ENCODE data around the gene ISM1. TPM values are rescaled to one million over a fixed set of nuclear protein-coding genes. Genes with fewer than 3 reads are reported as not detected.

ISM1 gene
- total RNA-seq, 4 donors from 2014 or later = 2.3 to 17.5 (median 4.4) TPM

DNA sequence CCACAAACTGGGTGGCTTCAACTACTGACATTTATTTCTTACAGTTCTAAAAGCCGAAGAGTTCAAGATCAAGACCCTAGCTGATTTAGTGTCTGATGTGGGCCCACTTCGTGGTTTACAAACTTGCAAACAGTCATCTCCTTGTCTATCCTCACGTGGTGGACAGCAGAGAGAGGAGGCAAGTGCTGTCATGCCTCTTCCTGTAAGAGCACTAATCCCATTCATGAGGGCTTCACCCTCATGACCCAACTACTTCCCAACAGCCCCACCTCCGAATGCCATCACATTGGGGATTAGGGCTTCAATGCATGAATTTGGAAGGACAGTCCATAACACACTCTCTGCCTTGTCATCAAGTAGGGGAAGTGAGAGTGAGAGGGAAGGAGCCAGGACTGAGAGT is 15.6 kb upstream of the ISM1 start:
- intact Hi-C loops (cut with DNase I) = no loop called here
- no peaks in the 10 kb centered on the region for H3K27me3 ChIP-seq
- no peak overlapping the region for H3K4me3 ChIP-seq
- H3K9me3 ChIP-seq = no peaks in the 10 kb centered on the region
- DNase-seq = no peak
- no peak for TF ChIP-seq POLR2A (IDR thresholded peaks at IDR 0.05)
- TF ChIP-seq, protein P1, sequence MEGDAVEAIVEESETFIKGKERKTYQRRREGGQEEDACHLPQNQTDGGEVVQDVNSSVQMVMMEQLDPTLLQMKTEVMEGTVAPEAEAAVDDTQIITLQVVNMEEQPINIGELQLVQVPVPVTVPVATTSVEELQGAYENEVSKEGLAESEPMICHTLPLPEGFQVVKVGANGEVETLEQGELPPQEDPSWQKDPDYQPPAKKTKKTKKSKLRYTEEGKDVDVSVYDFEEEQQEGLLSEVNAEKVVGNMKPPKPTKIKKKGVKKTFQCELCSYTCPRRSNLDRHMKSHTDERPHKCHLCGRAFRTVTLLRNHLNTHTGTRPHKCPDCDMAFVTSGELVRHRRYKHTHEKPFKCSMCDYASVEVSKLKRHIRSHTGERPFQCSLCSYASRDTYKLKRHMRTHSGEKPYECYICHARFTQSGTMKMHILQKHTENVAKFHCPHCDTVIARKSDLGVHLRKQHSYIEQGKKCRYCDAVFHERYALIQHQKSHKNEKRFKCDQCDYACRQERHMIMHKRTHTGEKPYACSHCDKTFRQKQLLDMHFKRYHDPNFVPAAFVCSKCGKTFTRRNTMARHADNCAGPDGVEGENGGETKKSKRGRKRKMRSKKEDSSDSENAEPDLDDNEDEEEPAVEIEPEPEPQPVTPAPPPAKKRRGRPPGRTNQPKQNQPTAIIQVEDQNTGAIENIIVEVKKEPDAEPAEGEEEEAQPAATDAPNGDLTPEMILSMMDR (IDR thresholded peaks at IDR 0.05) = no peak
- H3K4me1 ChIP-seq = peaks cover 0 to 43% (median 5%) of the 10 kb centered on the region in 3 donors
- WGBS, 2 donors = 56 to 62% methylated on average over 4 of the region's 4 CpGs
- H3K27ac ChIP-seq = no peak overlapping the region
- H3K36me3 ChIP-seq = no peaks in the 10 kb centered on the region

DNA sequence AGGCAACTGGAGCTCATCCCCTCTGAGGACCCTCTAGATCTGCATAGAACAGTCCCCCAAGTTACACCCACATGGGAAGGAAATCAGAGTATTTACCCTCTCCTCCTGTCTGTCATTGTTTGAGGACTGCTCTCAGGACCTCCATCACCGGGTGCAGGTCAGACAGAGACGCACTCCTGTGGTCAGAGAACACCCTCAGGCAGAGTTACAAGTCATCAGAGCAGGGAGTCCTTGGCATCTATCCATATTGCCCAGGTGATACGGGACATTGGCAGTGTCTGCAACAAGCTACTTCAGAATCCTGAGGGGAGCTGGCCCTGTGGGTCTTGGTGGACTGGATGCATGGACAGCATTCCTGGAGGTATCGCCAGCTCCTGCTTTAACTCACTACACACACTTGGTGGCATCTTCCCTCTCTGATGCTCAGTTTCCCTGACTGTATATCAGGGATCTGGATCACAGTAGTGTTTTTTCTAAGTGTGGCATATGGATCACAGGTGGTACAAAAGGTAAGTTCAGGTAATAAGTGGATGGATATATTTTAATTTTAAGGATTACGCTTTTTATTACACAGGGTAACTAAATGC is 15.1 kb upstream of the ISM1 start:
- H3K36me3 ChIP-seq = no peaks in the 10 kb centered on the region

DNA sequence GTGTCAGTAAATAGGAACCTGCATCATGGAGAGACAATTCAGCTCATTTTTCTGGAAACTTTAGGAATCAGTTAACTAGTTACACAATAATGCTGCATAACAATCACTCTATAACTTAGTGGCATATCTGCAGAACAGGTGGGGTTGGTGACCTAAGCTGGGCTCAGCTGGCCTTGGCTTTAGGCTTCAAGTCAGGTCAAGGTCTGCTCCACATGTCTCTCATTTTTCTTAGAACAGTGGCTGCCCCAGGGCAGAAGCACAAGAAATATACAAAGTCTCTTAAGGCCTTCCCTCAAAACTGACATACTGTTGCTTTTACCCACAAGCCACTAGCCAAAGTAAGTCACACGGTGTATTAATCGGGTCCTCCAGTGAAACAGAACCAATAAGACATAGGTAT is 14.1 kb upstream of the ISM1 start:
- no peaks in the 10 kb centered on the region for H3K9me3 ChIP-seq
- no peak for DNase-seq
- H3K36me3 ChIP-seq = no peaks in the 10 kb centered on the region
- peaks cover 0 to 37% (median 5%) of the 10 kb centered on the region in 3 donors for H3K4me1 ChIP-seq
- H3K4me3 ChIP-seq = no peak overlapping the region
- no peak overlapping the region for H3K27ac ChIP-seq
- TF ChIP-seq, protein P1 (IDR thresholded peaks at IDR 0.05) = no peak
- TF ChIP-seq POLR2A (IDR thresholded peaks at IDR 0.05) = no peak
- intact Hi-C loops (cut with DNase I) = no loop called here
- WGBS, 2 donors = 94% methylated on average over 2 of the region's 2 CpGs; no CpG with 5 or more reads in 1 of the 2 donors
- no peaks in the 10 kb centered on the region for H3K27me3 ChIP-seq

More for the DNA sequence above, 15.1 kb upstream of the ISM1 start:
- H3K4me1 ChIP-seq = peaks cover 0 to 38% (median 5%) of the 10 kb centered on the region in 3 donors
- no peak for TF ChIP-seq POLR2A (IDR thresholded peaks at IDR 0.05)
- TF ChIP-seq, protein P1 (IDR thresholded peaks at IDR 0.05) = no peak
- no peak overlapping the region for H3K27ac ChIP-seq
- H3K9me3 ChIP-seq = no peaks in the 10 kb centered on the region
- DNase-seq = no peak
- H3K27me3 ChIP-seq = no peaks in the 10 kb centered on the region
- WGBS, 2 donors = 86 to 88% methylated on average over 4 to 5 of the region's 5 CpGs
- intact Hi-C loops (cut with DNase I) = no loop called here
- no peak overlapping the region for H3K4me3 ChIP-seq

DNA sequence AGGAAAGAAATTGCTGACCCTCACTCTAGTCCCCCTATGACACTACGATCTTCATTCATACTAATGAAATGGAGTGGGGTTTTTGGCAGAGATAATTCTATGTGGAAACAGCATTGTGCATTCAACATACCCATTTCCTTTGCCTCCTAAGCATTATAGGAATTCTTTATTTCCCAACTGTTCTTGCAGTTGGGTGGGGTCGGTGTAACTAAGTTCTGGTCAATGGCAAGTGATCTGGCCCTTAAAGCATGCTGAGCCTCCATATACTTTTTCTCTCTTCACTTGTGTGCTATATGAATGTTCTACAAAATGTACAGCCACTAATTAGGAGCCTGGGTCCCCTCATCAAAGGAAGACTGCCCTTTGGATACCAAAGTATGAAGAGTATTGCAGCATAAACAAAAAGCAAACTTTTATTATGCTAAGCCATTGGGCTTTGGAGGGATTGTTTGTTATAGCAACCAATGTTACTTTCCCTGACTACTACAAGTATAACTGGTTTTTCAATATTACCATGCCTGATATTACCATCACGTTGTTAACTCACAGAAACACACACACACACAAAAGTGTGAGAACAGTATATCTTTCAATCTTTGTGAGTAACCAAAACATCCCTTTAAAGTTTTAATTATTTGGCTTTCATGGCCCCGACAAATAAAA is 9.0 kb upstream of the ISM1 start:
- intact Hi-C loops (cut with DNase I) = no loop called here
- WGBS, 2 donors = 60 to 76% methylated on average over 4 of the region's 4 CpGs

DNA sequence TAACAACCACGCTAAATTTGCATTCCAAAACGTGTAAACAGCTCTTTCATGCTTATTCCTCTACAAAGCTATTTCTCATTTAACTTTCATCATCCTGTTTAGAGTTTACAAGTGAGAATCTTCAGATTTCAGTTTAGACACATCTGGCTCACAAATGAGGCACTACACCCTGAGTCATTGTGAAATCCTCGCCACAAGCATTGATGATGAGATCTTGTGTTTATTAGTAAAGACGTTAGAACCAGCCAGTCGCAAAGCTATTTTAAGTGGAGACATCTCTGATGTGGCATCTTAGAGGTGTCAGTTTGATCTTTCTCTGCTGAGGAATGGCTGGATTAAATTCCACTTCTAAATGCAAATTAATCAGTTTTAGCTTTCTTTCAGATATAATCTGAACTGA is 8.3 kb upstream of the ISM1 start:
- no peaks in the 10 kb centered on the region for H3K4me1 ChIP-seq
- TF ChIP-seq, protein P1 (IDR thresholded peaks at IDR 0.05) = no peak
- no peak for TF ChIP-seq POLR2A (IDR thresholded peaks at IDR 0.05)
- H3K9me3 ChIP-seq = no peaks in the 10 kb centered on the region
- intact Hi-C loops (cut with DNase I) = no loop called here
- no peak for DNase-seq
- H3K4me3 ChIP-seq = no peak overlapping the region
- peaks cover 0 to 9% (median 0%) of the 10 kb centered on the region in 4 donors for H3K27me3 ChIP-seq
- H3K36me3 ChIP-seq = no peaks in the 10 kb centered on the region
- H3K27ac ChIP-seq = peak overlapping the region in 2 of 4 donors; percentile 34 to 38
- 50 to 53% methylated on average over 5 of the region's 5 CpGs for WGBS, 2 donors

More for the DNA sequence above, 9.0 kb upstream of the ISM1 start:
- Histone ChIP-seq H3K27me3 (peaks cover 0 to 8% (median 0%) of the 10 kb centered on the region in 4 donors), H3K27ac (peak overlapping the region in 1 of 4 donors; percentile 38), H3K4me1 (no peaks in the 10 kb centered on the region), H3K36me3 (no peaks in the 10 kb centered on the region), H3K4me3 (no peak overlapping the region), H3K9me3 (no peaks in the 10 kb centered on the region)
- no peak for TF ChIP-seq POLR2A (IDR thresholded peaks at IDR 0.05)
- TF ChIP-seq, protein P1 (IDR thresholded peaks at IDR 0.05) = no peak
- no peak for DNase-seq
